ENCODE measurements around the gene FAM53A.
"Not testable (repeated sequence)": the region's sequence is repeated elsewhere in the genome, so short reads cannot be mapped to it uniquely, and the experiment has no call there.

The FAM53A gene

DNA sequence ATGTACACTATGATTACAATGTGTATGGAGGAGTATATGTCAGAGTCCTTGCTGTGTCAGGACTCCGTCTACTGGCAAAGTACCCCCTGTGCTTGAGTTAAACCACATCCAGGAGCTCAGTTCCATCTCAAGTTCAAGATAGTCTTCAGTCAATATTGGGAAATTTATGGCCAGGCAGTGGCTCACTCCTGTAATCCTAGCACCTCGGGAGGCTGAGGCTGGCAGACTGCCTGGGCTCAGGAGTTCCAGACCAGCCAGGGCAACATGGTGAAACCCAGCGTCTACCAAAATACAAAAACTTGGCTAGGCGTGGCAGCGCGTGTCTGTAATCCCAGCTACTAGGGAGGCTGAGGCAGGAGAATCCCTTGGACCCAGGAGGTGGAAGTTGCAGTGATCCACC is 22.2 kb upstream of the FAM53A start:
- Histone ChIP-seq H3K36me3 (ENCODE audit: control insufficient read depth in 5 of 5, insufficient read depth in 5 of 5, low read length in 5 of 5) (peaks cover 11 to 40% (median 23%) of the 10 kb centered on the region in 5 donors), H3K9me3 (ENCODE audit: control insufficient read depth in 5 of 5, low read length in 5 of 5) (no peaks in the 10 kb centered on the region), H3K4me1 (ENCODE audit: control insufficient read depth in 5 of 5, insufficient read depth in 5 of 5, low read length in 5 of 5) (peaks cover 2 to 16% (median 13%) of the 10 kb centered on the region in 5 donors), H3K27ac (ENCODE audit: low read depth, low read length) (no peak overlapping the region), H3K27me3 (ENCODE audit: control insufficient read depth in 5 of 5, insufficient read depth in 4 of 5, low read length in 5 of 5) (no peaks in the 10 kb centered on the region), H3K9ac (ENCODE audit: low read length in 5 of 5) (no peak overlapping the region), H3K4me3 (ENCODE audit: low read depth in 1 of 5, low read length in 5 of 5) (no peak overlapping the region)

DNA sequence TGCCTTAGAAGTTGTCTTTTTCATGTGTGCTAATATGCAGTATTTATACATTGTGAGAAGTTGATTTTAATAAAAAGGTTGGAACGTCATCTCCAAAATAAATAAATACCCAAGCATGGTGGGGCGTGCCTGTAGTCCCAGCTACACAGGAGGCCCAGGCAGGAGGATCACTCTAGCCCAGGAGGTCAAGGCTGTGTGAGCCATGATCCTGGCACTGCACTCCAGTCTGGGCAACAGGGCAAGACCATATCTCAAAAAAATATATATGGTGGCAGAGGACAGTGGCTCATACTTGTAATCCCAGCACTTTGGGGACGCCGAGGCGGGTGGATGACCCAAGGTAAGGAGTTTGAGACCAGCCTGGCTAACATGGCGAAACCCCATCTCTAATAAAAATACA is 21.6 kb upstream of the FAM53A start:
- Histone ChIP-seq H3K4me3 (ENCODE audit: low read depth in 1 of 5, low read length in 5 of 5) (no peak overlapping the region), H3K9ac (ENCODE audit: low read length in 5 of 5) (no peak overlapping the region), H3K27ac (ENCODE audit: low read depth, low read length) (no peak overlapping the region), H3K9me3 (ENCODE audit: control insufficient read depth in 5 of 5, low read length in 5 of 5) (no peaks in the 10 kb centered on the region), H3K27me3 (ENCODE audit: control insufficient read depth in 5 of 5, insufficient read depth in 4 of 5, low read length in 5 of 5) (no peaks in the 10 kb centered on the region), H3K4me1 (ENCODE audit: control insufficient read depth in 5 of 5, insufficient read depth in 5 of 5, low read length in 5 of 5) (peaks cover 0 to 10% (median 6%) of the 10 kb centered on the region in 5 donors), H3K36me3 (ENCODE audit: control insufficient read depth in 5 of 5, insufficient read depth in 5 of 5, low read length in 5 of 5) (peaks cover 11 to 43% (median 24%) of the 10 kb centered on the region in 5 donors)

DNA sequence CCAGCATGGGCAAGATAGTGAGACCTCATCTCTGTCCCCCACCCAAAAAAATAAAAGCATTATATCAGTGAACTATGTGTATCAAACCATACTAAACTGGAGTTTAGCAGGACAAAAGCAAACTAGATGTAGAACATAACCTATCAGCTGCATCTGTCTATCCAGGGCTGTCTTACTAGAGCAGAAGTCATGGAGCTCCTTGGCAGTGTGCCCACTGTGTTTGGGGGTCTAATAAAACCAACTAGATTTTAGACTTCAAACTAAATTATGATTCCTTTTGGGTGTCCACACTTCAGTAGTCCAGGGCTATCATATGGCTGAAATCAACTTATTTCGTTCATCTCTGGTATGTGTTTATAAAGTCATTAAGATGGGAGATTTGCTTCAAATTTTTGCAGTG is 19.8 kb upstream of the FAM53A start:
- H3K27ac ChIP-seq (ENCODE audit: low read depth, low read length): no peak overlapping the region
- H3K4me3 ChIP-seq (ENCODE audit: low read depth in 1 of 5, low read length in 5 of 5): no peak overlapping the region
- no peaks in the 10 kb centered on the region for H3K9me3 ChIP-seq (ENCODE audit: control insufficient read depth in 5 of 5, low read length in 5 of 5)
- H3K36me3 ChIP-seq (ENCODE audit: control insufficient read depth in 5 of 5, insufficient read depth in 5 of 5, low read length in 5 of 5): peaks cover 20 to 60% (median 34%) of the 10 kb centered on the region in 5 donors
- H3K27me3 ChIP-seq (ENCODE audit: control insufficient read depth in 5 of 5, insufficient read depth in 4 of 5, low read length in 5 of 5): no peaks in the 10 kb centered on the region
- peaks cover 0 to 6% (median 0%) of the 10 kb centered on the region in 5 donors for H3K4me1 ChIP-seq (ENCODE audit: control insufficient read depth in 5 of 5, insufficient read depth in 5 of 5, low read length in 5 of 5)
- H3K9ac ChIP-seq (ENCODE audit: low read length in 5 of 5): no peak overlapping the region

DNA sequence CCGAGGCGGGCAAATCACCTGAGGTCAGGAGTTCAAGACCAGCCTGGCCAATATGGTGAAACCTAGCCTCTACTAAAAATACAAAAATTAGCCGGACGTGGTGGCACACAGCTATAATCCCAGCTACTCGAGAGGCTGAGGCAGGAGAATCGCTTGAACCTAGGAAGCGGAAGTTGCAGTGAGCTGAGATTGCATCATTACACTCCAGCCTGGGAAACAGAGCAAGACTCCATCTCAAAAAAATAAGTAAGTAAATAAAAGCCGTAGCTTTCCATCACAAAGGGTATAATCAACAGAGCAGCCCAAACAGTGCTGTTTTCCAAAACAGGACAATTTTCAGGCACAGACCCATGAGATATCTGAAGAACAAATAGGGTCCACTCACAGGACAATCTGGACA is 17.6 kb upstream of the FAM53A start:
- H3K27ac ChIP-seq (ENCODE audit: low read depth, low read length); H3K4me3 ChIP-seq (ENCODE audit: low read depth in 1 of 5, low read length in 5 of 5); H3K9ac ChIP-seq (ENCODE audit: low read length in 5 of 5); H3K4me1 ChIP-seq (ENCODE audit: control insufficient read depth in 5 of 5, insufficient read depth in 5 of 5, low read length in 5 of 5); H3K9me3 ChIP-seq (ENCODE audit: control insufficient read depth in 5 of 5, low read length in 5 of 5); H3K27me3 ChIP-seq (ENCODE audit: control insufficient read depth in 5 of 5, insufficient read depth in 4 of 5, low read length in 5 of 5): not testable (repeated sequence)
- peaks cover 20 to 76% (median 46%) of the 10 kb centered on the region in 5 donors for H3K36me3 ChIP-seq (ENCODE audit: control insufficient read depth in 5 of 5, insufficient read depth in 5 of 5, low read length in 5 of 5)

DNA sequence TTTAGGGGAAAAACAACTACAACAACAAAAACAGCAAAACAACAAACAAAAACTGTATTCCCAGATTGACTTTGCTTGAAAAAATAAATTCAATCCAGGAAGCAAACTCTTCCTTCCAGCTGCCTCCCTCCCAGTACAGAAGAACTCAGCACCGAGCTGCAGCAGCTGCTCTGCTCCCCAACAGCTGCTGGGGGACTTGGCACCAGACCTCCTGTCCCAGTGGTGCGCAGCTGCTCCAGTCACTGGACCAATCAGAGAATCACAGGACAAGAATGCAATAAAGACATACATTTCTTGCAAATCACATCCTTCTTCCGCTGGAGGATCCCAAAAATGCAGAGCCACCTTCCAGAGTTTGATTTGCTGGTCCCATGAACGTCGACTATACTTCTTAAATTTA is 11.8 kb upstream of the FAM53A start:
- H3K36me3 ChIP-seq (ENCODE audit: control insufficient read depth in 5 of 5, insufficient read depth in 5 of 5, low read length in 5 of 5): peaks cover 12 to 84% (median 56%) of the 10 kb centered on the region in 5 donors
- no peak overlapping the region for H3K9ac ChIP-seq (ENCODE audit: low read length in 5 of 5)
- no peak overlapping the region for H3K27ac ChIP-seq (ENCODE audit: low read depth, low read length)

DNA sequence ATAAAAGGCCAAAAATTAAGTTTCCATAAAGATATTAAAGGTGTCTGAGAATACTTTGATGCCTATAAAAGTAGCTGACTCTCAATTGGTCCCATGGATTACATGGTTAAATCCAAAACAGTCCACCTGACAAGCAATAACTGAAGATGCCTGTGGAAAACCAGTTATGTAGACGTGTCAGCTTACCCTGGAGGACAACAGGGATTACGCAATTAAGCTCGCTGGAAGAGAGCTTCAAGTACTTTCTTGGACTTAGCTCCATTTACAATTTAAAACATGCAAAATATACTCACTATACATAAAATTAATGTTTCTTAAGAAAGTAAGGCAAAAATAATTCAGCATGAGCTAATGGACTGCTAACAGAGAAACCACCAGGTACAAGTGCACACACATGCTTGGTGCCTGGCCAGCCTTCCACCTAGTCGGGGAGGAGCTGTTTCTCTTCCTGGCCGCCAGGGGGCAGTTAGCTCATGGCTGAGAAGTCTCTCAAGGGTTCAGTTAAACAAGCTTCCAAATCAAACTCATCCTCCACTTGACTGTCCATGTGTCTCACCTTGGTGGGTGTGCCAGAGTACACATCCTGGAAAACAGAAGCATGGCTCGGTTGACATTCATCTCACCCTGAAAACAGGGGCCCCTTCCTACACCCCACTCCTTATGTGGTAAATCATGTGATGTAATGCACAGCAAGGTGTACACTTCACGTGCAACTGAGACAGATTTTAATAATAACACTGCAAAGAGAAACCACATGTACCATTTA is 9.2 kb upstream of the FAM53A start:
- Histone ChIP-seq H3K4me1 (ENCODE audit: control insufficient read depth in 5 of 5, insufficient read depth in 5 of 5, low read length in 5 of 5) (peaks cover 0 to 16% (median 10%) of the 10 kb centered on the region in 5 donors), H3K9ac (ENCODE audit: low read length in 5 of 5) (no peak overlapping the region), H3K36me3 (ENCODE audit: control insufficient read depth in 5 of 5, insufficient read depth in 5 of 5, low read length in 5 of 5) (peaks cover 2 to 64% (median 47%) of the 10 kb centered on the region in 5 donors), H3K4me3 (ENCODE audit: low read depth in 1 of 5, low read length in 5 of 5) (no peak overlapping the region), H3K27ac (ENCODE audit: low read depth, low read length) (peak overlapping the region; percentile 40), H3K27me3 (ENCODE audit: control insufficient read depth in 5 of 5, insufficient read depth in 4 of 5, low read length in 5 of 5) (no peaks in the 10 kb centered on the region), H3K9me3 (ENCODE audit: control insufficient read depth in 5 of 5, low read length in 5 of 5) (no peaks in the 10 kb centered on the region)

More for the DNA sequence above, 11.8 kb upstream of the FAM53A start:
- peaks cover 0 to 16% (median 10%) of the 10 kb centered on the region in 5 donors for H3K4me1 ChIP-seq (ENCODE audit: control insufficient read depth in 5 of 5, insufficient read depth in 5 of 5, low read length in 5 of 5)
- no peaks in the 10 kb centered on the region for H3K27me3 ChIP-seq (ENCODE audit: control insufficient read depth in 5 of 5, insufficient read depth in 4 of 5, low read length in 5 of 5)
- H3K4me3 ChIP-seq (ENCODE audit: low read depth in 1 of 5, low read length in 5 of 5): no peak overlapping the region
- H3K9me3 ChIP-seq (ENCODE audit: control insufficient read depth in 5 of 5, low read length in 5 of 5): no peaks in the 10 kb centered on the region

DNA sequence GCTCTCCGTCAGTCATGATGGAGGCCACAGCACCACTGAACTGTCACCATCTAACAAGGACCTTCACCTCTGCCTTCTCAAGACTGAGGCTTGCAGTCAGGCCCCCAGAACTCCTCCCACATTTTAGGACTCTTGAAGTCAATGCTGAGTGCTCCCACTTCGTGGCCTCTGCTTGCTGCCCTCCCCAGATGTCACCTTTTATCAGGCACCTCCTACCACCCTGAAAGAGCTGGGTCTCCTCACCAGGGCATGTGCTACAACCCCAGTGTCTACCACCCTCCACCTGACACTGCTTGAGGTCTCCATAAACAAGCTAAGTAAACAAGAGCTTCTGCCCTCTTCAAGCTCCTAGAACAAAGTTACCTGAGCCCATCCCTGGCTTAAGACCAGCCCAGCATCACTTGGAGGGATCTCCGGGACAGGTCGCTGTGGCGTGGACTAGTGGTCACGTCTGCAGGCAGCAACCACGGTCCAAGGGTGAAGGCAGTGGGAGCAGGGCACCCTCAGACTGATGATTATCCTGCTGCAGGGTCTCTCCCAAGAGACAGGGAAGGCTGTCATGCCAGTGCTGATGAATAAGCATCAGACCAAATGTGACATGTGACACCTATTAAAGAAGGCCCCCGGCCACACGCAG is 7.7 kb upstream of the FAM53A start:
- Histone ChIP-seq H3K4me3 (ENCODE audit: low read depth in 1 of 5, low read length in 5 of 5) (no peak overlapping the region), H3K36me3 (ENCODE audit: control insufficient read depth in 5 of 5, insufficient read depth in 5 of 5, low read length in 5 of 5) (peaks cover 2 to 55% (median 42%) of the 10 kb centered on the region in 5 donors), H3K9ac (ENCODE audit: low read length in 5 of 5) (no peak overlapping the region), H3K27me3 (ENCODE audit: control insufficient read depth in 5 of 5, insufficient read depth in 4 of 5, low read length in 5 of 5) (no peaks in the 10 kb centered on the region), H3K9me3 (ENCODE audit: control insufficient read depth in 5 of 5, low read length in 5 of 5) (no peaks in the 10 kb centered on the region), H3K4me1 (ENCODE audit: control insufficient read depth in 5 of 5, insufficient read depth in 5 of 5, low read length in 5 of 5) (peaks cover 0 to 16% (median 10%) of the 10 kb centered on the region in 5 donors), H3K27ac (ENCODE audit: low read depth, low read length) (no peak overlapping the region)

DNA sequence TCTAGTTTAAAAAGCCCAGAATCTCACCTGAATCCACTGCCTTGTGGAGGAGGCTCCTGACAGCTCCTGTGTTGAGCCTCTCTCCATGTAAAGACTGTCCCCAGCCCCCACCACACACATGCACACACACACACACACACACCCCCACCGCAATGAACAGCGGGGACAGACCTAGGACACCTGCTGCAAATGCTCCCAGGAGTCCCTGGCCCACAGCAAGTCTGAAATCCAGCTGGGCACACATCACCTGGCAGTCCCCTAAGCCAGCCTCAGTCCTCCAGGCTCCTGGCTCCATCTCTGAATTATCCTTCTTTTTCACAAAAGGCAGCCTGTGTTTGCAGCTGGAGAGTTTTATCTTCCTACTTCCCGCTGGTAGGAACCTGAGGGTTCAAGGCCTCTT is 6.6 kb upstream of the FAM53A start:
- Histone ChIP-seq H3K27me3 (ENCODE audit: control insufficient read depth in 5 of 5, insufficient read depth in 4 of 5, low read length in 5 of 5) (no peaks in the 10 kb centered on the region), H3K4me3 (ENCODE audit: low read depth in 1 of 5, low read length in 5 of 5) (no peak overlapping the region), H3K9ac (ENCODE audit: low read length in 5 of 5) (no peak overlapping the region), H3K4me1 (ENCODE audit: control insufficient read depth in 5 of 5, insufficient read depth in 5 of 5, low read length in 5 of 5) (peaks cover 0 to 16% (median 10%) of the 10 kb centered on the region in 5 donors), H3K9me3 (ENCODE audit: control insufficient read depth in 5 of 5, low read length in 5 of 5) (no peaks in the 10 kb centered on the region), H3K27ac (ENCODE audit: low read depth, low read length) (no peak overlapping the region), H3K36me3 (ENCODE audit: control insufficient read depth in 5 of 5, insufficient read depth in 5 of 5, low read length in 5 of 5) (peaks cover 2 to 44% (median 36%) of the 10 kb centered on the region in 5 donors)

DNA sequence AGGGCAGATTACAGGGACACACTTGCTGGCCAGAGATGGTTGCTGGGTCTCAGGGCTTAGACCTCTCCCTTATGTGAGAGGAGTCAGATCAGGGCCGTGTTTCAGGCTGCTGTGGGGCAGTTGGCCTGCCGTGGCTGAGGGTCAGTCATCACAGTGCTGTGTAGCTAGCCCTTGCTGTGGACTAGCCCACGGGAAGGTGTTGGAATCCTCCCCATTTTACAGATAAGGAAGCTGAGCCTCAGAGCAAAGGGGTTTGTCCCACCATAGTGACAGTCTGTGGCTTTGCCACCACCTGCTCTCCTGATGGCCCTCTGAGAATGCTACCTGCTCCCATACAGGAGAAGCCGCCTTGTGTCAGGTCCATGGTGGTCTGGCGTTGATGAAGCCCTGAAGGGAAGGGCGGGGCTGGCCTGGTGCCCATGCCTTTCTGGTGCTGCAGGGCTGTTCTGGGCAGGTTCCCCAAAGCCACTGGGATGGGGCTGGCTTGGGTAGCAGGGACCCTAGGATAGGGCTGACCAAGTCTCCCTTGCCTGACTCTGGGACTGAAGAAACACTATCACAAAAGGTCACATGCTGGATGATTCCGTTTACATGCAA is 2.4 kb upstream of the FAM53A start:
- Histone ChIP-seq H3K4me1 (ENCODE audit: control insufficient read depth in 5 of 5, insufficient read depth in 5 of 5, low read length in 5 of 5) (peaks cover 0 to 22% (median 21%) of the 10 kb centered on the region in 5 donors), H3K27me3 (ENCODE audit: control insufficient read depth in 5 of 5, insufficient read depth in 4 of 5, low read length in 5 of 5) (no peaks in the 10 kb centered on the region), H3K9me3 (ENCODE audit: control insufficient read depth in 5 of 5, low read length in 5 of 5) (no peaks in the 10 kb centered on the region), H3K4me3 (ENCODE audit: low read depth in 1 of 5, low read length in 5 of 5) (no peak overlapping the region), H3K9ac (ENCODE audit: low read length in 5 of 5) (no peak overlapping the region), H3K36me3 (ENCODE audit: control insufficient read depth in 5 of 5, insufficient read depth in 5 of 5, low read length in 5 of 5) (peaks cover 0 to 13% (median 10%) of the 10 kb centered on the region in 5 donors), H3K27ac (ENCODE audit: low read depth, low read length) (no peak overlapping the region)
